HL-60 (cell line): Measurements from ENCODE around the gene HOXB3.

Experiments used
- DNase-seq, 2 experiments: peaks; one replicate each; pipeline ENCODE4 v3.0.0-alpha.2; 2010 to 2020; ENCODE audit warnings: low read depth in 1 of 2, low spot score in 1 of 2
- H3K27ac ChIP-seq: fragments of 250-450 bp; sonication (Bioruptor Pico); replicated peaks from 2 replicates; pipeline ENCODE4 v1.5.1; 2020; ENCODE audit warnings: mild to moderate bottlenecking, moderate library complexity
- H3K27me3 ChIP-seq: fragments of 250-450 bp; sonication (Bioruptor Pico); 2 replicates; pipeline ENCODE4 v1.5.1; 2021; ENCODE audit warnings: mild to moderate bottlenecking, moderate library complexity; ENCODE audit not compliant: insufficient read depth, poor library complexity, severe bottlenecking
- H3K4me3 ChIP-seq: replicated peaks from 2 replicates; pipeline ENCODE4 v1.5.1; 2011; ENCODE audit warnings: mild to moderate bottlenecking, control low read depth, low read length; ENCODE audit not compliant: insufficient read depth
- GABPA ChIP-seq: IDR thresholded peaks from 2 replicates; pipeline ENCODE4 v1.6.1; 2012; ENCODE audit warnings: low read depth
- POLR2AphosphoS5 ChIP-seq: IDR thresholded peaks from 2 replicates; pipeline ENCODE4 v1.6.1; 2012; ENCODE audit warnings: low read depth
- SPI1 ChIP-seq: IDR thresholded peaks from 2 replicates; pipeline ENCODE4 v1.6.1; 2012; ENCODE audit warnings: low read depth, mild to moderate bottlenecking, borderline replicate concordance
- TF ChIP-seq, protein P1 (sequence below): IDR thresholded peaks from one replicate; pipeline ENCODE4 v1.5.1; 2011; ENCODE audit warnings: low read length, control low read depth, inconsistent platforms; ENCODE audit not compliant: insufficient read depth
- TF ChIP-seq, protein P2 (sequence below): IDR thresholded peaks from 2 replicates; pipeline ENCODE4 v1.6.1; 2012; ENCODE audit warnings: low read depth; ENCODE audit not compliant: insufficient replicate concordance

The HOXB3 gene

DNA sequence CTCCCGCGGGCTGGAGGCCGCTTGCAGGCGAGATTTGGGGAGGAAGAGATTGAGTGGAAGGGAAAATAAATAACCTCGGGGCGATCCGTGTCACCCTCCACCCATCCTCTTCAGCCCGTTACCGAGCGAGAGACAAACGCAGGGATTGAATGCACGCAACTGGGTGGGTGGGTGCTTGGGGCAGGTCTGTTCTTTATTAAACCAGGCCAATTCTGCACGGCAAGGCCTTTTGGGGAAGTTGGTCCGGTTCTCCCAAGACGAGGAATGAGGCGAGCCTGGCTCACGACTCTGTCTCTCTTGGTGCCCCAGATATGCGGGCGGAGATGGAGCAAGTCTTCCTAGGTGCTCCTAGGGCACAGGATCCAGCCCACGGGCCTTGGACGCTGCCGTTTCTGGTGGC lies 21.2 kb upstream of the HOXB3 start:
- DNase-seq = no peak
- peaks cover 67% of the 10 kb centered on the region for H3K27me3 ChIP-seq
- TF ChIP-seq SPI1 (no peak), GABPA (no peak), POLR2AphosphoS5 (no peak)
- TF ChIP-seq, protein P1, sequence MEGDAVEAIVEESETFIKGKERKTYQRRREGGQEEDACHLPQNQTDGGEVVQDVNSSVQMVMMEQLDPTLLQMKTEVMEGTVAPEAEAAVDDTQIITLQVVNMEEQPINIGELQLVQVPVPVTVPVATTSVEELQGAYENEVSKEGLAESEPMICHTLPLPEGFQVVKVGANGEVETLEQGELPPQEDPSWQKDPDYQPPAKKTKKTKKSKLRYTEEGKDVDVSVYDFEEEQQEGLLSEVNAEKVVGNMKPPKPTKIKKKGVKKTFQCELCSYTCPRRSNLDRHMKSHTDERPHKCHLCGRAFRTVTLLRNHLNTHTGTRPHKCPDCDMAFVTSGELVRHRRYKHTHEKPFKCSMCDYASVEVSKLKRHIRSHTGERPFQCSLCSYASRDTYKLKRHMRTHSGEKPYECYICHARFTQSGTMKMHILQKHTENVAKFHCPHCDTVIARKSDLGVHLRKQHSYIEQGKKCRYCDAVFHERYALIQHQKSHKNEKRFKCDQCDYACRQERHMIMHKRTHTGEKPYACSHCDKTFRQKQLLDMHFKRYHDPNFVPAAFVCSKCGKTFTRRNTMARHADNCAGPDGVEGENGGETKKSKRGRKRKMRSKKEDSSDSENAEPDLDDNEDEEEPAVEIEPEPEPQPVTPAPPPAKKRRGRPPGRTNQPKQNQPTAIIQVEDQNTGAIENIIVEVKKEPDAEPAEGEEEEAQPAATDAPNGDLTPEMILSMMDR = no peak
- TF ChIP-seq, protein P2, sequence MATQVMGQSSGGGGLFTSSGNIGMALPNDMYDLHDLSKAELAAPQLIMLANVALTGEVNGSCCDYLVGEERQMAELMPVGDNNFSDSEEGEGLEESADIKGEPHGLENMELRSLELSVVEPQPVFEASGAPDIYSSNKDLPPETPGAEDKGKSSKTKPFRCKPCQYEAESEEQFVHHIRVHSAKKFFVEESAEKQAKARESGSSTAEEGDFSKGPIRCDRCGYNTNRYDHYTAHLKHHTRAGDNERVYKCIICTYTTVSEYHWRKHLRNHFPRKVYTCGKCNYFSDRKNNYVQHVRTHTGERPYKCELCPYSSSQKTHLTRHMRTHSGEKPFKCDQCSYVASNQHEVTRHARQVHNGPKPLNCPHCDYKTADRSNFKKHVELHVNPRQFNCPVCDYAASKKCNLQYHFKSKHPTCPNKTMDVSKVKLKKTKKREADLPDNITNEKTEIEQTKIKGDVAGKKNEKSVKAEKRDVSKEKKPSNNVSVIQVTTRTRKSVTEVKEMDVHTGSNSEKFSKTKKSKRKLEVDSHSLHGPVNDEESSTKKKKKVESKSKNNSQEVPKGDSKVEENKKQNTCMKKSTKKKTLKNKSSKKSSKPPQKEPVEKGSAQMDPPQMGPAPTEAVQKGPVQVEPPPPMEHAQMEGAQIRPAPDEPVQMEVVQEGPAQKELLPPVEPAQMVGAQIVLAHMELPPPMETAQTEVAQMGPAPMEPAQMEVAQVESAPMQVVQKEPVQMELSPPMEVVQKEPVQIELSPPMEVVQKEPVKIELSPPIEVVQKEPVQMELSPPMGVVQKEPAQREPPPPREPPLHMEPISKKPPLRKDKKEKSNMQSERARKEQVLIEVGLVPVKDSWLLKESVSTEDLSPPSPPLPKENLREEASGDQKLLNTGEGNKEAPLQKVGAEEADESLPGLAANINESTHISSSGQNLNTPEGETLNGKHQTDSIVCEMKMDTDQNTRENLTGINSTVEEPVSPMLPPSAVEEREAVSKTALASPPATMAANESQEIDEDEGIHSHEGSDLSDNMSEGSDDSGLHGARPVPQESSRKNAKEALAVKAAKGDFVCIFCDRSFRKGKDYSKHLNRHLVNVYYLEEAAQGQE = no peak
- no peak overlapping the region for H3K4me3 ChIP-seq
- H3K27ac ChIP-seq = no peak overlapping the region

DNA sequence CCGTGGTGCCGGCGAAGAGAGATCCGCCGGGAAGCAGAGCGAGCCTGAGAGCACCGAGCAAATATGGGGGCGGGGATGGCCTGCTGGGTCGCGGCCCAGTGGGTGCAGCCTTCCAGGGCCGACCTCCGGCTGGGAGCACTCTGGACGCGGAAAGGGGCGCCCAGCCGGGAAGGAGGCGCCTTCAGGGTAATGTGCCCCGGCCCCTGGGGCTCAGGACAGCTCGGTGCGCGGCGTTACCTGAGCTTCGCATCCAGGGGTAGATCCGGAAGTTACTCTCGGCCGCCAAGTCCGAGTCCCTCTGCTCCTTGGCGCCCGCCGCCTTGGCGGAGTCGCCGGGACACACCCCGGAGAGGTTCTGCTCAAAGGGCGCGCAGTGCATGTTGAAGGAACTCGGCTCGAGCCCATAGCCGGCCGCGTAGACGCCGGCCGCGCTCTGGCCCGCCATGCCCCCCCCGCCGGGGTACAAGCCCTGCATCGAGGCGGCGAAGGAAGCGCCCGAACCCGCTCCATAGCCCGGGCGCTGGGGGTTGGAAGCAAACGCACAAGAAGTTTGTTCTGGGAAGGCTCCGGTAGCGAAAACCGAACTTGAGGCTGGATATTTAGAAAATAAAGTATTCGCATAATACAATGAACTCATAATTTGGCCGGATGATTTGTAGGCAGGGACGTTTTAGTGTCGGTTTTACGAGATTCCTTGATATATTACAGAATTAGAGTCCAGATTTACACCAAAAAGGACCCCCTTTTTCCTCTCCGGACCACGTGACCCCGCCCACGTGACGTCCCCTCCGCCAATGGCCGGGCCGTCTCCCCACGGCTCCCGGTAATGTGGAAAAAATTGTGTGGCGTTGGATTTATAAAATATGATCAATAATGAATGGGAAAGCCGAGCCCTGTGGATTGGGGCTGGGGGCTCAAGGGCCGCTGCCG lies 20.5 kb upstream of the HOXB3 start, which contains the start of gene HOXB7:
HOXB7 (minus strand) TSS at position 736 of the 930 bp plus-strand sequence; CDS start at position 637, 99 bp downstream.
- TF ChIP-seq, protein P1 = no peak
- TF ChIP-seq POLR2AphosphoS5 = no peak
- no peak for TF ChIP-seq GABPA
- TF ChIP-seq, protein P2 = no peak
- TF ChIP-seq SPI1 = no peak
- Histone ChIP-seq H3K27ac (no peak within 1 kb of the TSS), H3K4me3 (no peak within 1 kb of the TSS), H3K27me3 (peaks cover 66% of the 10 kb centered on the region)
- DNase-seq = no peak

DNA sequence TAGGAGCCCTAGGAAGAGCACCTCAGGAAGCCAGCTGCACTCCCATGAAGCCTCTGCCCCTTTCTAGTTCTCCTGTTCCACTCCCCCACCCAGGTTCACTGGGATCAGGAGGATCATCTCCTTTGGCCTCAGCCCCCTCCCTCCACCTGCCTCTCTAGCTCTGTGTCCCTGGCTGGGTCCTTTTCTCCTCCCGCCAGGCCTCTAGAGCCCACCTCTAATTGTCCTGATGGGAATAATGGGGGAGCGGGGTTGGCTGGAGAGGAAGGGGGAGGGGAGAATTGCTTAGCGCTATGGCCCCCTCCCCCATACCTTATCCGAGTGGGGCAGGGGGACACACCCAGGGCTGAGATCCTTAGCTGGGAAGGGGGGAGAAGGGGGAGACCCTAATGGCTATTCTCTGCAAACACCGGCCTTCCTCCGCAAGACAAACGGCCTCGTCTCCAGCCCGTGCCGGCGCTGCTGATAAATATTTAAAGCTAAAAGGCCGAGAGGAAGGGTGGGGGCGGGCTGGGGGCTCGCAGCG lies 19.8 kb upstream of the HOXB3 start:
- no peak for DNase-seq
- Histone ChIP-seq H3K4me3 (no peak overlapping the region), H3K27ac (no peak overlapping the region), H3K27me3 (peaks cover 66% of the 10 kb centered on the region)
- no peak for TF ChIP-seq GABPA
- TF ChIP-seq SPI1 = no peak
- TF ChIP-seq, protein P2 = no peak
- no peak for TF ChIP-seq POLR2AphosphoS5
- TF ChIP-seq, protein P1 = no peak
